ENCODE results near the gene SCTR. TPM values are rescaled to one million over a fixed set of nuclear protein-coding genes. Genes with fewer than 3 reads are reported as not detected.
A peak's percentile ranks its signal among the peaks of the same experiment; 100 is the strongest.

The SCTR gene
- total and polyA plus RNA-seq, 2 of the 13 experiments (the other 11 are each of a cell fraction or from before 2014, with no cell fraction given): not detected

DNA sequence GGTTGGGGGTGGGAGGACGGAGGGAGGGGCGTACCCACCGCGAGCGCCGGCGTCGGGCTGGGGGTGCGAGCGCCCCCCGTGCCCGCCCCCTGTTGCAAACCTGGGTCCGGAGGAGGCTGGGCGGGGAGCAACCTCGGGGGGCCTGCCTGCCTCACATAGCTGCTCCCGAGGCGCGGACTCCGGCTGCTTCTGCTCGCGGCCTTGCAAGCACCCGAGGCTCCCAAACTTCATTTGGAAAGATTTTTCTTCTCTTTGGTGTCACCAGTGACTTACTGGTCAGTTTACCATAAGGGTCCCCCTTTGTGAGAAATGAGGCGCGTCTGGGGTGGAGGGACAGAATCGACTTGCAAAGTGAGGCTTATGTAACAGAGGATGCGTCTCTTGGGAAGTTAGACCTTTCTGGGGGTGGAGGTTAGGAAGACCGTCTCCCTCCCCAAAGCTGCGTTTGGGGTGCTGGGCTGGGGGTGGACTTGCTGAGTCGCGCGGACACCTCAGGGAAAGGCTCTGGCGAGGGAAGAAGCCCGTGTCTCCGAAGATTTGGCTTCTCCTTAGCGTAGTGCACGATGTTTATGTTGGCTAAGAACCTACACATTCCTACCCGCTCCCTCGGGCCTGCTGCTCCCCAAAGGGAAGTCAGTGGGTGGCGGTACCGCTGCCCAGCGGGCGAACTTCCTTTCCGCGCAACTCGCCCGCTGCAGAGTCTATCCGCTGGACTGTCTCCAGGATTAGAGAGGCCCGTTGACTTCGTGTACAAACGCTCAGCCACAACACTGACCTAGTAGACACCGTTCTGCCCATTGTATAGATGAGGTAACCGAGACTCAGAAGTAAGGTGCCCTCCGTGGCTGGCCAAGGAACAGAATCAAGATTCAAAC lies 92.1 kb downstream of the SCTR start (continued):
- TF ChIP-seq, protein P1, sequence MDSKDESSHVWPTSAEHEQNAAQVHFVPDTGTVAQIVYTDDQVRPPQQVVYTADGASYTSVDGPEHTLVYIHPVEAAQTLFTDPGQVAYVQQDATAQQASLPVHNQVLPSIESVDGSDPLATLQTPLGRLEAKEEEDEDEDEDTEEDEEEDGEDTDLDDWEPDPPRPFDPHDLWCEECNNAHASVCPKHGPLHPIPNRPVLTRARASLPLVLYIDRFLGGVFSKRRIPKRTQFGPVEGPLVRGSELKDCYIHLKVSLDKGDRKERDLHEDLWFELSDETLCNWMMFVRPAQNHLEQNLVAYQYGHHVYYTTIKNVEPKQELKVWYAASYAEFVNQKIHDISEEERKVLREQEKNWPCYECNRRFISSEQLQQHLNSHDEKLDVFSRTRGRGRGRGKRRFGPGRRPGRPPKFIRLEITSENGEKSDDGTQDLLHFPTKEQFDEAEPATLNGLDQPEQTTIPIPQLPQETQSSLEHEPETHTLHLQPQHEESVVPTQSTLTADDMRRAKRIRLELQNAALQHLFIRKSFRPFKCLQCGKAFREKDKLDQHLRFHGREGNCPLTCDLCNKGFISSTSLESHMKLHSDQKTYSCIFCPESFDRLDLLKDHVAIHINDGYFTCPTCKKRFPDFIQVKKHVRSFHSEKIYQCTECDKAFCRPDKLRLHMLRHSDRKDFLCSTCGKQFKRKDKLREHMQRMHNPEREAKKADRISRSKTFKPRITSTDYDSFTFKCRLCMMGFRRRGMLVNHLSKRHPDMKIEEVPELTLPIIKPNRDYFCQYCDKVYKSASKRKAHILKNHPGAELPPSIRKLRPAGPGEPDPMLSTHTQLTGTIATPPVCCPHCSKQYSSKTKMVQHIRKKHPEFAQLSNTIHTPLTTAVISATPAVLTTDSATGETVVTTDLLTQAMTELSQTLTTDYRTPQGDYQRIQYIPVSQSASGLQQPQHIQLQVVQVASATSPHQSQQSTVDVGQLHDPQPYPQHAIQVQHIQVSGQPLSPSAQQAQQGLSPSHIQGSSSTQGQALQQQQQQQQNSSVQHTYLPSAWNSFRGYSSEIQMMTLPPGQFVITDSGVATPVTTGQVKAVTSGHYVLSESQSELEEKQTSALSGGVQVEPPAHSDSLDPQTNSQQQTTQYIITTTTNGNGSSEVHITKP (CRISPR knock-in tag; IDR thresholded peaks at IDR 0.05; ENCODE audit: low read depth): no peak
- no peak for TF ChIP-seq ZNF317 (CRISPR knock-in tag; IDR thresholded peaks at IDR 0.05)
- no peak for TF ChIP-seq PRMT3 (CRISPR knock-in tag; IDR thresholded peaks at IDR 0.05; ENCODE audit: borderline replicate concordance, low read depth)
- TF ChIP-seq, protein P2, sequence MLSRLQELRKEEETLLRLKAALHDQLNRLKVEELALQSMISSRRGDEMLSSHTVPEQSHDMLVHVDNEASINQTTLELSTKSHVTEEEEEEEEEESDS (CRISPR knock-in tag; IDR thresholded peaks at IDR 0.05; ENCODE audit: borderline replicate concordance): 0 out of 2 replicates have a peak, but pooled peaks have one; percentile 55
- TF ChIP-seq AHR (CRISPR knock-in tag; IDR thresholded peaks at IDR 0.05): peak; percentile 19; the same call in 1 of the 2 replicates
- TF ChIP-seq GABPA (IDR thresholded peaks at IDR 0.05; ENCODE audit: low read depth, low read length): no peak
- no peak for TF ChIP-seq GABPA (CRISPR knock-in tag; IDR thresholded peaks at IDR 0.05; ENCODE audit: low read depth)
- no peak for TF ChIP-seq SIN3B (IDR thresholded peaks at IDR 0.05; ENCODE audit: low read length)
- TF ChIP-seq ZFP41 (CRISPR knock-in tag; IDR thresholded peaks at IDR 0.05; ENCODE audit: borderline replicate concordance): no peak
- TF ChIP-seq ZNF562 (CRISPR knock-in tag; IDR thresholded peaks at IDR 0.05; ENCODE audit: borderline replicate concordance): no peak
- TF ChIP-seq, protein P3, sequence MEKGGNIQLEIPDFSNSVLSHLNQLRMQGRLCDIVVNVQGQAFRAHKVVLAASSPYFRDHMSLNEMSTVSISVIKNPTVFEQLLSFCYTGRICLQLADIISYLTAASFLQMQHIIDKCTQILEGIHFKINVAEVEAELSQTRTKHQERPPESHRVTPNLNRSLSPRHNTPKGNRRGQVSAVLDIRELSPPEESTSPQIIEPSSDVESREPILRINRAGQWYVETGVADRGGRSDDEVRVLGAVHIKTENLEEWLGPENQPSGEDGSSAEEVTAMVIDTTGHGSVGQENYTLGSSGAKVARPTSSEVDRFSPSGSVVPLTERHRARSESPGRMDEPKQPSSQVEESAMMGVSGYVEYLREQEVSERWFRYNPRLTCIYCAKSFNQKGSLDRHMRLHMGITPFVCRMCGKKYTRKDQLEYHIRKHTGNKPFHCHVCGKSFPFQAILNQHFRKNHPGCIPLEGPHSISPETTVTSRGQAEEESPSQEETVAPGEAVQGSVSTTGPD (CRISPR knock-in tag; IDR thresholded peaks at IDR 0.05): no peak
- TF ChIP-seq HOXA9 (CRISPR knock-in tag; IDR thresholded peaks at IDR 0.05; ENCODE audit: borderline replicate concordance): 0 out of 2 replicates have a peak, but pooled peaks have one; percentile 6
- TF ChIP-seq ZNF713 (CRISPR knock-in tag; IDR thresholded peaks at IDR 0.05): no peak
- TF ChIP-seq, protein P4, sequence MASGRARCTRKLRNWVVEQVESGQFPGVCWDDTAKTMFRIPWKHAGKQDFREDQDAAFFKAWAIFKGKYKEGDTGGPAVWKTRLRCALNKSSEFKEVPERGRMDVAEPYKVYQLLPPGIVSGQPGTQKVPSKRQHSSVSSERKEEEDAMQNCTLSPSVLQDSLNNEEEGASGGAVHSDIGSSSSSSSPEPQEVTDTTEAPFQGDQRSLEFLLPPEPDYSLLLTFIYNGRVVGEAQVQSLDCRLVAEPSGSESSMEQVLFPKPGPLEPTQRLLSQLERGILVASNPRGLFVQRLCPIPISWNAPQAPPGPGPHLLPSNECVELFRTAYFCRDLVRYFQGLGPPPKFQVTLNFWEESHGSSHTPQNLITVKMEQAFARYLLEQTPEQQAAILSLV (CRISPR knock-in tag; IDR thresholded peaks at IDR 0.05; ENCODE audit: borderline replicate concordance): no peak
- TF ChIP-seq, protein P5, sequence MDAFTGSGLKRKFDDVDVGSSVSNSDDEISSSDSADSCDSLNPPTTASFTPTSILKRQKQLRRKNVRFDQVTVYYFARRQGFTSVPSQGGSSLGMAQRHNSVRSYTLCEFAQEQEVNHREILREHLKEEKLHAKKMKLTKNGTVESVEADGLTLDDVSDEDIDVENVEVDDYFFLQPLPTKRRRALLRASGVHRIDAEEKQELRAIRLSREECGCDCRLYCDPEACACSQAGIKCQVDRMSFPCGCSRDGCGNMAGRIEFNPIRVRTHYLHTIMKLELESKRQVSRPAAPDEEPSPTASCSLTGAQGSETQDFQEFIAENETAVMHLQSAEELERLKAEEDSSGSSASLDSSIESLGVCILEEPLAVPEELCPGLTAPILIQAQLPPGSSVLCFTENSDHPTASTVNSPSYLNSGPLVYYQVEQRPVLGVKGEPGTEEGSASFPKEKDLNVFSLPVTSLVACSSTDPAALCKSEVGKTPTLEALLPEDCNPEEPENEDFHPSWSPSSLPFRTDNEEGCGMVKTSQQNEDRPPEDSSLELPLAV (CRISPR knock-in tag; conservative IDR thresholded peaks at IDR 0.05; ENCODE audit: low read depth): no peak
- no peak for TF ChIP-seq SMARCE1 (IDR thresholded peaks at IDR 0.05; ENCODE audit: borderline replicate concordance)
- TF ChIP-seq GZF1 (CRISPR knock-in tag; IDR thresholded peaks at IDR 0.05): no peak
- no peak for TF ChIP-seq ZNF773 (CRISPR knock-in tag; IDR thresholded peaks at IDR 0.05; ENCODE audit: borderline replicate concordance)
- no peak for TF ChIP-seq ZNF224 (CRISPR knock-in tag; IDR thresholded peaks at IDR 0.05)
- TF ChIP-seq ZNF24 (IDR thresholded peaks at IDR 0.05): no peak
